Measurements from ENCODE around the gene MCM5. TPM values are rescaled to one million over a fixed set of nuclear protein-coding genes. Genes with fewer than 3 reads are reported as not detected.

The MCM5 gene
- total and polyA plus RNA-seq, 2 of the 13 experiments (the other 11 are each of a cell fraction or from before 2014, with no cell fraction given), result 40.2 to 93.5 TPM

DNA sequence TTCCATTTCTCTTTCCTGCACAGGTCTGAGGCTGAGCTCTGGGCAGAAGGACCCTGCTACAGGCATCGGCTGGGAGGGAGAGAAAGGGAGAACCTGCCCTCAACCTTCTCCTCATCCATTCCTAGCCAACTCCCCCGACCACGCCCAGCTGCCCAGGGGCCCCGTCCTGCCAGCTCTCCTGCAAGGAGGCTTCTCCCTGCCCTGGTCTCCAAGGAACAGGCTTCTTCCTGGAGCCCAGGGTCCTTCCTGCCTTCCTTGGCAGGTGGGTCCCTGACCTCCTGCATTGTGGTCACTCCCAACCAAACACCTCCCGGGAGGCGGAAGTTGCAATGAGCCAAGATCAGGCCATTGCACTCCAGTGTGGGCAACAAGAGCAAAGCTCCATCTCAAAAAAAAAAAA is 31.6 kb upstream of the MCM5 start:
- 50% methylated on average over 6 of the region's 6 CpGs for WGBS (ENCODE audit: low lambda C conversion rate)
- DNase-seq (ENCODE audit: low spot score) (no peak), ATAC-seq (no peak), FAIRE-seq (no peak)
- H3K79me2 ChIP-seq (ENCODE audit: insufficient read depth, low read length), result no peaks in the 10 kb centered on the region
- intact Hi-C loops (cut with micrococcal nuclease; ENCODE audit: unreplicated experiment) (no loop called here), in situ Hi-C loops (cut with HindIII; ENCODE audit: extremely low pct_ligation_motif_present, low pct_unique_long_range_greater_than_20kb) (no loop called here)
- H3K4me3 ChIP-seq (replicated peaks in 1 of 3; ENCODE audit: insufficient read depth in 1 of 3, low read depth in 2 of 3, low read length in 3 of 3), result no peak overlapping the region
- ChIA-PET POLR2A (interaction anchor here (1.0 kb wide), 1 partner anchor 8 kb away, joined by 3 read pairs; no protein-coding TSS in a partner anchor), CTCF (ENCODE audit: low intra/inter-chr PET ratio, low total read pairs) (no interaction called here)
- TF ChIP-seq, protein P1, sequence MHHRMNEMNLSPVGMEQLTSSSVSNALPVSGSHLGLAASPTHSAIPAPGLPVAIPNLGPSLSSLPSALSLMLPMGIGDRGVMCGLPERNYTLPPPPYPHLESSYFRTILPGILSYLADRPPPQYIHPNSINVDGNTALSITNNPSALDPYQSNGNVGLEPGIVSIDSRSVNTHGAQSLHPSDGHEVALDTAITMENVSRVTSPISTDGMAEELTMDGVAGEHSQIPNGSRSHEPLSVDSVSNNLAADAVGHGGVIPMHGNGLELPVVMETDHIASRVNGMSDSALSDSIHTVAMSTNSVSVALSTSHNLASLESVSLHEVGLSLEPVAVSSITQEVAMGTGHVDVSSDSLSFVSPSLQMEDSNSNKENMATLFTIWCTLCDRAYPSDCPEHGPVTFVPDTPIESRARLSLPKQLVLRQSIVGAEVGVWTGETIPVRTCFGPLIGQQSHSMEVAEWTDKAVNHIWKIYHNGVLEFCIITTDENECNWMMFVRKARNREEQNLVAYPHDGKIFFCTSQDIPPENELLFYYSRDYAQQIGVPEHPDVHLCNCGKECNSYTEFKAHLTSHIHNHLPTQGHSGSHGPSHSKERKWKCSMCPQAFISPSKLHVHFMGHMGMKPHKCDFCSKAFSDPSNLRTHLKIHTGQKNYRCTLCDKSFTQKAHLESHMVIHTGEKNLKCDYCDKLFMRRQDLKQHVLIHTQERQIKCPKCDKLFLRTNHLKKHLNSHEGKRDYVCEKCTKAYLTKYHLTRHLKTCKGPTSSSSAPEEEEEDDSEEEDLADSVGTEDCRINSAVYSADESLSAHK (CRISPR knock-in tag; IDR thresholded peaks at IDR 0.05; ENCODE audit: borderline replicate concordance), result no peak
- TF ChIP-seq CHCHD3 (CRISPR knock-in tag; IDR thresholded peaks at IDR 0.05), result no peak
- no peak for TF ChIP-seq ZFAT (CRISPR knock-in tag; conservative IDR thresholded peaks at IDR 0.05)
- TF ChIP-seq GATAD1 (CRISPR knock-in tag; IDR thresholded peaks at IDR 0.05), result no peak
- no peak for TF ChIP-seq FOXO4 (CRISPR knock-in tag; conservative IDR thresholded peaks at IDR 0.05)
- H3K4me1 ChIP-seq (ENCODE audit: insufficient read depth, low read length), result peaks cover 93% of the 10 kb centered on the region
- no peaks in the 10 kb centered on the region for H4K20me1 ChIP-seq (ENCODE audit: insufficient read depth, low read length)
- H3K27ac ChIP-seq (ENCODE audit: extremely low read length, insufficient read depth, low read length), result no peak overlapping the region
- H3K36me3 ChIP-seq (replicated peaks in 1 of 2; ENCODE audit: control insufficient read depth in 1 of 2, insufficient read depth in 2 of 2, low read length in 2 of 2), result no peaks in the 10 kb centered on the region
- no peak overlapping the region for H2AFZ ChIP-seq (ENCODE audit: low read length)
- H3K4me2 ChIP-seq (ENCODE audit: low read depth, low read length), result peak overlapping the region; percentile 27; the same call in 1 of the 2 replicates
- no peak overlapping the region for H3K9ac ChIP-seq (ENCODE audit: insufficient read depth, low read depth, low read length)
- BruUV-seq (replicated peaks), result no TSS peak
- no peaks in the 10 kb centered on the region for H3K9me3 ChIP-seq (ENCODE audit: low read length)
- H3K27me3 ChIP-seq (ENCODE audit: control insufficient read depth in 1 of 2, insufficient read depth in 2 of 2, low read length in 2 of 2), result no peaks in the 10 kb centered on the region

Measured in HepG2 (cell line).